OCI-LY7 (cell line): ENCODE results near the gene DHRSX. TPM values are rescaled to one million over a fixed set of nuclear protein-coding genes. Genes with fewer than 3 reads are reported as not detected.

Source experiments
- BruUV-seq: library from RNA; stranded (reverse); fragments of 400-500 nt; replicated peaks from 2 replicates; lab custom pipeline; 2021; lab: Mats Ljungman, UMichigan
- CTCF ChIA-PET: fragments of 300-600 bp; sonication (Branson Sonifier 250); formaldehyde crosslinking; loops from one replicate; lab custom pipeline; 2022; ENCODE audit warnings: antibody characterized with exemption; ENCODE audit not compliant: unreplicated experiment; lab: Charles Lee
- POLR2A ChIA-PET: fragments of 300-600 bp; sonication (Branson Sonifier 250); formaldehyde crosslinking; loops from one replicate; lab custom pipeline; 2022; ENCODE audit warnings: antibody characterized with exemption; lab: Charles Lee
- DNase-seq: peaks from one replicate; pipeline ENCODE4 v3.0.0-alpha.2; 2015; ENCODE audit warnings: low spot score
- H2AFZ ChIP-seq: fragments of 200-600 bp; sonication (generic), shearing (Covaris generic); 2 replicates; pipeline ENCODE4 v1.6.1; 2014; ENCODE audit warnings: mild to moderate bottlenecking, antibody characterized with exemption, low read length, moderate library complexity
- H3K27ac ChIP-seq: fragments of 200-600 bp; sonication (generic); 2 replicates; pipeline ENCODE4 v1.5.1; 2014; ENCODE audit warnings: mixed run types, low read depth, mild to moderate bottlenecking, moderate library complexity, low read length, inconsistent platforms; ENCODE audit not compliant: poor library complexity, severe bottlenecking
- H3K36me3 ChIP-seq: fragments of 200-600 bp; sonication (generic); 2 replicates; pipeline ENCODE4 v1.6.1; 2014; ENCODE audit warnings: mild to moderate bottlenecking, antibody characterized with exemption, low read length, moderate library complexity, mixed read lengths; ENCODE audit not compliant: insufficient read depth
- H3K4me1 ChIP-seq: fragments of 200-600 bp; sonication (generic); 2 replicates; pipeline ENCODE4 v1.5.1; 2014; ENCODE audit warnings: mild to moderate bottlenecking, low read length; ENCODE audit not compliant: insufficient read depth, poor library complexity, severe bottlenecking
- H3K4me2 ChIP-seq: fragments of 200-600 bp; sonication (generic); 2 replicates; pipeline ENCODE4 v1.6.1; 2014; ENCODE audit warnings: mild to moderate bottlenecking, low read length
- H3K4me3 ChIP-seq: fragments of 200-600 bp; sonication (generic); 2 replicates; pipeline ENCODE4 v1.5.1; 2014; ENCODE audit warnings: mild to moderate bottlenecking, low read depth, low read length; ENCODE audit not compliant: poor library complexity, severe bottlenecking
- H3K79me2 ChIP-seq: fragments of 200-600 bp; sonication (generic); 2 replicates; pipeline ENCODE4 v1.6.1; 2016; ENCODE audit warnings: low read depth, mild to moderate bottlenecking, low read length, moderate library complexity, mixed read lengths; ENCODE audit not compliant: insufficient read depth
- H3K9me2 ChIP-seq: fragments of 200-600 bp; sonication (generic); 2 replicates; pipeline ENCODE4 v1.6.1; 2016; ENCODE audit warnings: mild to moderate bottlenecking, low read length, mixed read lengths; ENCODE audit not compliant: insufficient read depth
- H3K9me3 ChIP-seq: fragments of 200-600 bp; sonication (generic); 2 replicates; pipeline ENCODE4 v1.6.1; 2014; ENCODE audit warnings: mild to moderate bottlenecking, mixed run types, low read length, mixed read lengths
- H4K20me1 ChIP-seq: fragments of 200-600 bp; sonication (generic); 2 replicates; pipeline ENCODE4 v1.6.1; 2014; ENCODE audit warnings: mild to moderate bottlenecking, antibody characterized with exemption, low read length, moderate library complexity, mixed read lengths; ENCODE audit not compliant: insufficient read depth
- EZH2phosphoT487 ChIP-seq: fragments of 200-600 bp; sonication (generic); IDR thresholded peaks from 2 replicates; pipeline ENCODE4 v1.6.1; 2018; ENCODE audit warnings: low read depth, borderline replicate concordance, mild to moderate bottlenecking, mixed run types, antibody characterized with exemption, low read length, moderate library complexity, mixed read lengths
- intact Hi-C: fragments of 100-400 bp; cut with micrococcal nuclease; formaldehyde crosslinking; loops from one replicate; pipeline ENCODE4 v1.10.0; 2022; ENCODE audit not compliant: unreplicated experiment
- total RNA-seq, 2 experiments: library from RNA; depleted of rRNA in 1 of 2; stranded (reverse); fragments of >200 nt in 1 of 2; shearing (Covaris generic) in 1 of 2; gene quantifications; 2 replicates each; pipeline ENCODE4 v1.2.3, GENCODE V29; 2014 to 2022
- TF ChIP-seq, protein P1 (sequence below): fragments of 200-600 bp; sonication (generic); conservative IDR thresholded peaks from 2 replicates; pipeline ENCODE4 v1.5.1; 2014; ENCODE audit warnings: mild to moderate bottlenecking, antibody characterized with exemption, low read length, moderate library complexity, mixed read lengths

The DHRSX gene
- total RNA-seq, 2 experiments from 2014 or later = 25.2 to 30.9 TPM

DNA sequence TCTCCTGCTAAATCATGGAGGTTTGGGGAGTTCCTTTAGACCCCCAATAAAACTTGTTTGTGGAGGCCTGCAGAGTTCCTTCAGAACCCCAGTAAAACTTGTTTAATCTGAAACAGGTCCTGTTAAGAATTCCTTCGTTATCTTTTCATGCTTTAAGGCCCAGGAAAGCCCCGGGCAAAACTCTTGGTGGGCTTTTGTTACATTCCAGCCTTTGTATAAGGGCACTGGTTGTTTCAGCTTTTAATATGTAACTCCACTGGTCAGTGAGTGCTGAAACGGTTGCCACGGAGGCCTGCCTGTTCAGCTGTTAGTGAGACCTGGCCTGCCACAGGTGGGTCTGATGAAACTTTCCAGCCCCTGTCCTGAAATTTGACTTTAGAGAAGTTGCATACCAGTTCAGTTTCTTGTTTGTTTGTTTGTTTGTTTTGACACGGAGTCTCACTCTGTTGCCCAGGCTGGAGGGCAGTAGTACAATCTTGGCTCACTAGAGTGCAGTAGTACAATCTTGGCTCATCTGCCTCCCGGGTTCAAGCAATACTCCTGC, 12.4 kb upstream of the DHRSX start:
- Histone ChIP-seq H4K20me1 (no peaks in the 10 kb centered on the region), H3K36me3 (no peaks in the 10 kb centered on the region), H3K27ac (peak overlapping the region; percentile 98), H3K4me1 (peaks cover 84% of the 10 kb centered on the region), H3K4me2 (peak overlapping the region; percentile 94), H3K9me3 (no peaks in the 10 kb centered on the region), H3K9me2 (no peaks in the 10 kb centered on the region), H2AFZ (peak overlapping the region; percentile 46; the same call in 1 of the 2 replicates), H3K4me3 (no peak overlapping the region), H3K79me2 (no peaks in the 10 kb centered on the region)
- no TSS peak for BruUV-seq
- TF ChIP-seq, protein P1, sequence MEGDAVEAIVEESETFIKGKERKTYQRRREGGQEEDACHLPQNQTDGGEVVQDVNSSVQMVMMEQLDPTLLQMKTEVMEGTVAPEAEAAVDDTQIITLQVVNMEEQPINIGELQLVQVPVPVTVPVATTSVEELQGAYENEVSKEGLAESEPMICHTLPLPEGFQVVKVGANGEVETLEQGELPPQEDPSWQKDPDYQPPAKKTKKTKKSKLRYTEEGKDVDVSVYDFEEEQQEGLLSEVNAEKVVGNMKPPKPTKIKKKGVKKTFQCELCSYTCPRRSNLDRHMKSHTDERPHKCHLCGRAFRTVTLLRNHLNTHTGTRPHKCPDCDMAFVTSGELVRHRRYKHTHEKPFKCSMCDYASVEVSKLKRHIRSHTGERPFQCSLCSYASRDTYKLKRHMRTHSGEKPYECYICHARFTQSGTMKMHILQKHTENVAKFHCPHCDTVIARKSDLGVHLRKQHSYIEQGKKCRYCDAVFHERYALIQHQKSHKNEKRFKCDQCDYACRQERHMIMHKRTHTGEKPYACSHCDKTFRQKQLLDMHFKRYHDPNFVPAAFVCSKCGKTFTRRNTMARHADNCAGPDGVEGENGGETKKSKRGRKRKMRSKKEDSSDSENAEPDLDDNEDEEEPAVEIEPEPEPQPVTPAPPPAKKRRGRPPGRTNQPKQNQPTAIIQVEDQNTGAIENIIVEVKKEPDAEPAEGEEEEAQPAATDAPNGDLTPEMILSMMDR = peak; percentile 36; the same call in 1 of the 2 replicates
- TF ChIP-seq EZH2phosphoT487 = no peak
- POLR2A ChIA-PET = no interaction called here
- CTCF ChIA-PET = no interaction called here
- intact Hi-C loops = loop anchor here (10.0 kb wide), 2 partner anchors 182 to 1058 kb away; partner anchors contain the start of genes ASMTL and CD99
- peak; percentile 56 for DNase-seq

DNA sequence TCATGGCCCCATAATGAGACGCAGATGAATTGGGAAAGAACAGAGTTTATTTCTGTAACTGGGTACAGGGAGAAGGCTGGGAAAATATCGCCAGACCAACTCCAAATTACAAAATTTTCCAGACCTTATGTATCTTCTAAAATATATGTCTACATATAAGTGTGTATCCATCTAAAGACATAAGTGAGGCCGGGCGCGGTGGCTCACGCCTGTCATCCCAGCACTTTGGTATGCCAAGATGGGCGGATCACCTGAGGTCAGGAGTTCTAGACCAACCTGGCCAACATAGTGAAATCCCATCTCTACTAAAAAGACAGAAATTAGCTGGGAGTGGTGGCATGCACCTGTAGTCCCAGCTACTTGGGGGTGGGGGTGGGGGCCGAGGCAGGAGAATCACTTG, 11.7 kb upstream of the DHRSX start:
- POLR2A ChIA-PET = no interaction called here
- intact Hi-C loops = loop anchor here (10.0 kb wide), 2 partner anchors 182 to 1058 kb away; partner anchors contain the start of genes ASMTL and CD99
- Histone ChIP-seq H3K79me2 (no peaks in the 10 kb centered on the region), H4K20me1 (no peaks in the 10 kb centered on the region), H3K4me2 (peak overlapping the region; percentile 94; the same call in 1 of the 2 replicates), H3K27ac (peak overlapping the region; percentile 98), H3K9me2 (no peaks in the 10 kb centered on the region), H3K4me3 (no peak overlapping the region), H2AFZ (no peak overlapping the region), H3K4me1 (peaks cover 77% of the 10 kb centered on the region), H3K9me3 (no peaks in the 10 kb centered on the region), H3K36me3 (no peaks in the 10 kb centered on the region)
- TF ChIP-seq EZH2phosphoT487 = no peak
- TF ChIP-seq, protein P1 = no peak
- no TSS peak for BruUV-seq
- no peak for DNase-seq
- CTCF ChIA-PET = no interaction called here

- Histone ChIP-seq H3K4me1 (peaks cover 65% of the 10 kb centered on the region), H3K9me3 (no peaks in the 10 kb centered on the region), H3K4me2 (no peak overlapping the region), H2AFZ (no peak overlapping the region), H3K27ac (no peak overlapping the region), H3K79me2 (no peaks in the 10 kb centered on the region), H3K9me2 (no peaks in the 10 kb centered on the region), H3K4me3 (no peak overlapping the region), H4K20me1 (no peaks in the 10 kb centered on the region), H3K36me3 (no peaks in the 10 kb centered on the region)
- DNase-seq = no peak
- POLR2A ChIA-PET = no interaction called here
- TF ChIP-seq EZH2phosphoT487 = no peak
- TF ChIP-seq, protein P1 = no peak
- BruUV-seq = no TSS peak
- intact Hi-C loops = loop anchor here (10.0 kb wide), 2 partner anchors 183 to 1057 kb away; partner anchors contain the start of genes ASMTL and CD99
- CTCF ChIA-PET = no interaction called here
These were observed 10.6 kb upstream of the DHRSX start for GRCh38 chrX:2511326-2511725.
